Panc1 (cell line): ENCODE measurements around the gene TMC3. TPM values are rescaled to one million over a fixed set of nuclear protein-coding genes. Genes with fewer than 3 reads are reported as not detected.

ENCODE experiments used
- ATAC-seq: fragments of 200-7000 bp; cut with Tn5 transposase; 2 replicates; pipeline ENCODE4 v1.9.1; 2020; ENCODE audit warnings: mild to moderate bottlenecking, moderate library complexity
- BruUV-seq: library from RNA; stranded (reverse); fragments of 400-500 nt; replicated peaks from 2 replicates; lab custom pipeline; 2021; lab: Mats Ljungman, UMichigan
- CTCF ChIA-PET: fragments of 300-600 bp; sonication (Branson Sonifier 250); formaldehyde crosslinking; loops from one replicate; lab custom pipeline; 2022; ENCODE audit warnings: antibody characterized with exemption; lab: Charles Lee
- POLR2A ChIA-PET: fragments of 300-600 bp; sonication (Branson Sonifier 250); formaldehyde crosslinking; loops from one replicate; lab custom pipeline; 2022; ENCODE audit warnings: antibody characterized with exemption; lab: Charles Lee
- DNase-seq: peaks from one replicate; pipeline ENCODE4 v3.0.0-alpha.2; 2010; ENCODE audit warnings: low read depth, low spot score
- H3K27ac ChIP-seq: 2 replicates; pipeline ENCODE4 v1.5.1; 2011; ENCODE audit warnings: mild to moderate bottlenecking, low read length, inconsistent platforms
- H3K27me3 ChIP-seq: fragments of 200-500 bp; sonication (Bioruptor generic); 2 replicates; pipeline ENCODE4 v1.6.0; 2014; ENCODE audit warnings: low read length, inconsistent platforms; ENCODE audit not compliant: control insufficient read depth, insufficient read depth
- H3K36me3 ChIP-seq: fragments of 200-500 bp; sonication (Bioruptor generic); 2 replicates; pipeline ENCODE4 v1.5.1; 2014; ENCODE audit warnings: inconsistent platforms, mild to moderate bottlenecking, low read length, moderate library complexity; ENCODE audit not compliant: control insufficient read depth, insufficient read depth
- H3K4me1 ChIP-seq: 2 replicates; pipeline ENCODE4 v1.5.1; 2011; ENCODE audit warnings: inconsistent platforms, mild to moderate bottlenecking, low read length, moderate library complexity; ENCODE audit not compliant: control insufficient read depth, insufficient read depth
- H3K4me3 ChIP-seq, 2 experiments: 2 replicates each; pipeline ENCODE4 v1.5.1; 2011 to 2012; ENCODE audit warnings: low read depth in 2 of 2, low read length in 2 of 2, mild to moderate bottlenecking in 2 of 2, inconsistent platforms in 1 of 2, moderate library complexity in 1 of 2
- H3K9me3 ChIP-seq: fragments of 200-500 bp; sonication (Bioruptor generic); 2 replicates; pipeline ENCODE4 v1.5.1; 2014; ENCODE audit warnings: low read depth, mild to moderate bottlenecking, inconsistent platforms, low read length, moderate library complexity; ENCODE audit not compliant: control insufficient read depth, insufficient read depth
- POLR2AphosphoS5 ChIP-seq: IDR thresholded peaks from 2 replicates; pipeline ENCODE4 v1.6.1; 2012; ENCODE audit warnings: mild to moderate bottlenecking, low read depth, low read length, moderate library complexity
- REST ChIP-seq, 2 experiments: IDR thresholded peaks; 2 replicates each; pipeline ENCODE4 v1.6.1; 2011 to 2012; ENCODE audit warnings: low read depth in 2 of 2, control low read depth in 1 of 2, low read length in 1 of 2, mild to moderate bottlenecking in 1 of 2, moderate library complexity in 1 of 2; ENCODE audit not compliant: insufficient read depth in 1 of 2
- SIN3A ChIP-seq: IDR thresholded peaks from 2 replicates; pipeline ENCODE4 v1.6.1; 2012; ENCODE audit warnings: low read depth, mild to moderate bottlenecking, low read length, moderate library complexity, borderline replicate concordance; ENCODE audit not compliant: insufficient read depth
- TCF7L2 ChIP-seq: IDR thresholded peaks from 2 replicates; pipeline ENCODE4 v1.6.1; 2011; ENCODE audit warnings: mild to moderate bottlenecking, low read depth, low read length, inconsistent platforms
- in situ Hi-C: cut with HindIII; loops from 2 replicates; pipeline ENCODE4 v1.10.0; 2016; ENCODE audit warnings: low sequenced_read_pairs, low pct_unique_long_range_greater_than_20kb
- intact Hi-C: fragments of 100-400 bp; cut with micrococcal nuclease; formaldehyde crosslinking; loops from one replicate; pipeline ENCODE4 v1.10.0; 2022; ENCODE audit not compliant: unreplicated experiment
- total RNA-seq: library from RNA; stranded (reverse); gene quantifications from one replicate; pipeline ENCODE4 v1.2.1, GENCODE V29; 2021; ENCODE audit not compliant: unreplicated experiment
- TF ChIP-seq, protein P1 (sequence below): fragments of 450-650 bp; IDR thresholded peaks from 2 replicates; pipeline ENCODE4 v1.5.1; 2017; ENCODE audit warnings: mild to moderate bottlenecking

TMC3 gene
- total RNA-seq, 1 experiment from 2014 or later: not detected

GRCh38 chr15:81419332-81419943 lies 45.4 kb upstream of the TMC3 start:
- DNase-seq (no peak), ATAC-seq (no peak)
- TF ChIP-seq POLR2AphosphoS5 (no peak), SIN3A (no peak), REST (IDR thresholded peaks at IDR 0.05; ENCODE audit: insufficient read depth in 1 of 2, low read depth in 2 of 2, low read length in 1 of 2) (no peak), TCF7L2 (no peak)
- TF ChIP-seq, protein P1, sequence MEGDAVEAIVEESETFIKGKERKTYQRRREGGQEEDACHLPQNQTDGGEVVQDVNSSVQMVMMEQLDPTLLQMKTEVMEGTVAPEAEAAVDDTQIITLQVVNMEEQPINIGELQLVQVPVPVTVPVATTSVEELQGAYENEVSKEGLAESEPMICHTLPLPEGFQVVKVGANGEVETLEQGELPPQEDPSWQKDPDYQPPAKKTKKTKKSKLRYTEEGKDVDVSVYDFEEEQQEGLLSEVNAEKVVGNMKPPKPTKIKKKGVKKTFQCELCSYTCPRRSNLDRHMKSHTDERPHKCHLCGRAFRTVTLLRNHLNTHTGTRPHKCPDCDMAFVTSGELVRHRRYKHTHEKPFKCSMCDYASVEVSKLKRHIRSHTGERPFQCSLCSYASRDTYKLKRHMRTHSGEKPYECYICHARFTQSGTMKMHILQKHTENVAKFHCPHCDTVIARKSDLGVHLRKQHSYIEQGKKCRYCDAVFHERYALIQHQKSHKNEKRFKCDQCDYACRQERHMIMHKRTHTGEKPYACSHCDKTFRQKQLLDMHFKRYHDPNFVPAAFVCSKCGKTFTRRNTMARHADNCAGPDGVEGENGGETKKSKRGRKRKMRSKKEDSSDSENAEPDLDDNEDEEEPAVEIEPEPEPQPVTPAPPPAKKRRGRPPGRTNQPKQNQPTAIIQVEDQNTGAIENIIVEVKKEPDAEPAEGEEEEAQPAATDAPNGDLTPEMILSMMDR: no peak
- Histone ChIP-seq H3K36me3 (no peaks in the 10 kb centered on the region; the same call in 1 of the 2 replicates), H3K27me3 (0 out of 2 replicates have a peak, but pooled peaks cover 4% of the 10 kb centered on the region), H3K4me3 (no peak overlapping the region), H3K27ac (no peak overlapping the region), H3K9me3 (no peaks in the 10 kb centered on the region), H3K4me1 (no peaks in the 10 kb centered on the region)
- CTCF ChIA-PET: no interaction called here
- POLR2A ChIA-PET: no interaction called here
- in situ Hi-C loops (no loop called here), intact Hi-C loops (no loop called here)
- no TSS peak for BruUV-seq

DNA sequence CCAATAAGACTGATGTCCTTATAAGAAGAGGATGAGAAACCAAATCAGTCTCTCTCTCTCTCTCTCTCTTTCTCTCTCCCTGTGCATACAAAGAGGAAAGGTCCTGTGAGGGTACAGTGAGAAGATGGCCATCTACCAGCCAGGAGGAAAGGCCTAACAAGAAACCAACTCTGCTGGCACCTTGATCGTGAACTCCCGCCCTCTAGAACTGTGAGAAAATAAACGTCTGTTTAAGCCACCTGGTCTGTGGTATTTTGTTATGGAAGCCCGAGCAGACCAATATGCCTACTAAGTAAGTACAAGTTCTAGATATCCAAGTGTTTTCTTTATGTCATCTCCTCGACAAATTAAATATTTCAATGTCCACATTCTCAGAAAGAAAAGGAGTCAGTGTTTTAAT lies 44.9 kb upstream of the TMC3 start:
- no peak overlapping the region for H3K27ac ChIP-seq
- no TSS peak for BruUV-seq
- 0 out of 2 replicates have a peak, but pooled peaks cover 4% of the 10 kb centered on the region for H3K27me3 ChIP-seq
- intact Hi-C loops (no loop called here), in situ Hi-C loops (no loop called here)
- ATAC-seq (no peak), DNase-seq (no peak)
- H3K9me3 ChIP-seq: no peaks in the 10 kb centered on the region
- CTCF ChIA-PET: no interaction called here
- H3K36me3 ChIP-seq: no peaks in the 10 kb centered on the region; the same call in 1 of the 2 replicates
- H3K4me1 ChIP-seq: no peaks in the 10 kb centered on the region
- H3K4me3 ChIP-seq: no peak overlapping the region
- POLR2A ChIA-PET: no interaction called here
- no peak for TF ChIP-seq SIN3A
- TF ChIP-seq POLR2AphosphoS5: no peak
- no peak for TF ChIP-seq REST (IDR thresholded peaks at IDR 0.05; ENCODE audit: insufficient read depth in 1 of 2, low read depth in 2 of 2, low read length in 1 of 2)
- no peak for TF ChIP-seq TCF7L2
- TF ChIP-seq, protein P1: no peak
